IMR-90 (cell line): ENCODE results near the gene FPR3. TPM values are rescaled to one million over a fixed set of nuclear protein-coding genes. Genes with fewer than 3 reads are reported as not detected.

ENCODE experiments used
- ATAC-seq: fragments of 200-7000 bp; cut with Tn5 transposase; 2 replicates; pipeline ENCODE4 v1.9.1; 2020; ENCODE audit warnings: low read depth, mild to moderate bottlenecking, moderate library complexity
- BruUV-seq: library from RNA; stranded (reverse); fragments of 400-500 nt; replicated peaks from 2 replicates; lab custom pipeline; 2021; lab: Mats Ljungman, UMichigan
- CTCF ChIA-PET: fragments of 300-600 bp; formaldehyde crosslinking; extraction: SDS; loops from one replicate; lab custom pipeline; 2021; ENCODE audit warnings: antibody characterized with exemption; lab: Yijun Ruan, JAX
- POLR2A ChIA-PET: fragments of 300-600 bp; sonication (Branson Sonifier 250); formaldehyde crosslinking; loops from one replicate; lab custom pipeline; 2022; ENCODE audit warnings: antibody characterized with exemption; ENCODE audit not compliant: unreplicated experiment; lab: Charles Lee
- DNase-seq: peaks from one replicate; pipeline ENCODE4 v3.0.0; 2013
- H2AFZ ChIP-seq: replicated peaks from 2 replicates; pipeline ENCODE3; 2013; ENCODE audit warnings: low read length, mild to moderate bottlenecking; ENCODE audit not compliant: poor library complexity
- H2AK5ac ChIP-seq: 2 replicates; pipeline ENCODE4 v1.6.1; 2013; ENCODE audit warnings: low read depth, low read length, inconsistent platforms
- H2AK9ac ChIP-seq: replicated peaks from 2 replicates; pipeline ENCODE3; 2013; ENCODE audit warnings: mild to moderate bottlenecking, low read depth, low read length, moderate library complexity; ENCODE audit not compliant: poor library complexity
- H2BK120ac ChIP-seq: 2 replicates; pipeline ENCODE4 v1.6.1; 2013; ENCODE audit warnings: low read depth, low read length, inconsistent platforms
- H2BK15ac ChIP-seq: 3 replicates; pipeline ENCODE4 v1.6.1; 2013; ENCODE audit warnings: low read depth, low read length, inconsistent platforms
- H2BK20ac ChIP-seq: 2 replicates; pipeline ENCODE4 v1.6.1; 2013; ENCODE audit warnings: low read depth, mild to moderate bottlenecking, inconsistent platforms, low read length, moderate library complexity
- H2BK5ac ChIP-seq: 2 replicates; pipeline ENCODE4 v1.6.1; 2013; ENCODE audit warnings: mild to moderate bottlenecking, low read depth, low read length, inconsistent platforms; ENCODE audit not compliant: poor library complexity, severe bottlenecking
- H3K14ac ChIP-seq: replicated peaks from 2 replicates; pipeline ENCODE4 v1.6.1; 2013; ENCODE audit warnings: low read depth, low read length, inconsistent platforms
- H3K18ac ChIP-seq: 2 replicates; pipeline ENCODE4 v1.6.1; 2013; ENCODE audit warnings: low read depth, low read length, control low read depth
- H3K23ac ChIP-seq: 2 replicates; pipeline ENCODE4 v1.6.1; 2013; ENCODE audit warnings: low read depth, low read length, inconsistent platforms
- H3K27ac ChIP-seq: 2 replicates; pipeline ENCODE4 v1.5.1; 2013; ENCODE audit warnings: mild to moderate bottlenecking, control low read depth, low read length; ENCODE audit not compliant: insufficient read depth
- H3K27me3 ChIP-seq: 2 replicates; pipeline ENCODE4 v1.6.1; 2013; ENCODE audit warnings: low read length; ENCODE audit not compliant: control insufficient read depth, insufficient read depth
- H3K36me3 ChIP-seq: 2 replicates; pipeline ENCODE4 v1.6.1; 2013; ENCODE audit warnings: low read length, mixed read lengths; ENCODE audit not compliant: control insufficient read depth, insufficient read depth
- H3K4ac ChIP-seq: 2 replicates; pipeline ENCODE4 v1.6.1; 2013; ENCODE audit warnings: low read depth, low read length, inconsistent platforms
- H3K4me1 ChIP-seq: 2 replicates; pipeline ENCODE4 v1.6.1; 2013; ENCODE audit warnings: low read length, mixed read lengths; ENCODE audit not compliant: control insufficient read depth, insufficient read depth
- H3K4me2 ChIP-seq: 2 replicates; pipeline ENCODE4 v1.6.1; 2013; ENCODE audit warnings: low read depth, mild to moderate bottlenecking, control low read depth, low read length, moderate library complexity
- H3K4me3 ChIP-seq: 2 replicates; pipeline ENCODE4 v1.5.1; 2013; ENCODE audit warnings: low read depth, mild to moderate bottlenecking, control low read depth, low read length, moderate library complexity; ENCODE audit not compliant: insufficient read depth
- H3K56ac ChIP-seq: 2 replicates; pipeline ENCODE4 v1.6.1; 2013; ENCODE audit warnings: low read length, inconsistent platforms; ENCODE audit not compliant: insufficient read depth; ENCODE audit errors: extremely low read depth
- H3K79me1 ChIP-seq, 2 experiments: 2 replicates each; pipeline ENCODE4 v1.6.1; 2013; ENCODE audit warnings: low read length in 2 of 2, inconsistent platforms in 1 of 2, low read depth in 1 of 2
- H3K9ac ChIP-seq: 2 replicates; pipeline ENCODE4 v1.6.1; 2013; ENCODE audit warnings: low read depth, low read length, control low read depth
- H3K9me1 ChIP-seq: 2 replicates; pipeline ENCODE4 v1.6.1; 2013; ENCODE audit warnings: low read length, inconsistent platforms; ENCODE audit not compliant: insufficient read depth
- H3K9me3 ChIP-seq: 2 replicates; pipeline ENCODE4 v1.6.1; 2013; ENCODE audit warnings: low read length; ENCODE audit not compliant: control insufficient read depth, insufficient read depth
- H4K20me1 ChIP-seq: 2 replicates; pipeline ENCODE4 v1.6.1; 2013; ENCODE audit warnings: low read length, inconsistent platforms; ENCODE audit not compliant: insufficient read depth
- H4K5ac ChIP-seq: 2 replicates; pipeline ENCODE4 v1.6.1; 2013; ENCODE audit warnings: mild to moderate bottlenecking, low read depth, low read length, control low read depth
- H4K8ac ChIP-seq, 2 experiments: 2 replicates each; pipeline ENCODE4 v1.6.1; 2013; ENCODE audit warnings: low read depth in 2 of 2, low read length in 2 of 2, control low read depth in 1 of 2, inconsistent platforms in 1 of 2
- H4K91ac ChIP-seq: 2 replicates; pipeline ENCODE4 v1.6.1; 2013; ENCODE audit warnings: low read depth, low read length, inconsistent platforms; ENCODE audit not compliant: insufficient read depth
- CEBPB ChIP-seq: IDR thresholded peaks from 2 replicates; pipeline ENCODE4 v1.6.1; 2012; ENCODE audit warnings: low read depth, low read length, improper control_type of control experiment
- FOS ChIP-seq: fragments of 150-350 bp; IDR thresholded peaks from 2 replicates; pipeline ENCODE4 v1.6.1; 2016; ENCODE audit warnings: low read depth, low read length
- MAZ ChIP-seq: IDR thresholded peaks from 2 replicates; pipeline ENCODE4 v1.6.1; 2012; ENCODE audit warnings: low read depth, mild to moderate bottlenecking, low read length, improper control_type of control experiment, moderate library complexity, borderline replicate concordance
- NFE2L2 ChIP-seq: fragments of 150-350 bp; IDR thresholded peaks from 2 replicates; pipeline ENCODE4 v1.6.1; 2016; ENCODE audit warnings: low read depth, mild to moderate bottlenecking, low read length
- RFX5 ChIP-seq: IDR thresholded peaks from 2 replicates; pipeline ENCODE4 v1.8.0; 2012; ENCODE audit warnings: low read depth, mild to moderate bottlenecking, low read length, moderate library complexity
- SMC3 ChIP-seq: fragments of 150-350 bp; IDR thresholded peaks from 2 replicates; pipeline ENCODE4 v1.6.1; 2016; ENCODE audit warnings: low read depth, mild to moderate bottlenecking, antibody characterized with exemption, low read length, moderate library complexity
- WGBS, 2 experiments: methylation state at CpG; one replicate each; pipeline versions ENCODE4 v1.1.5 to v1.1.7; 2013; ENCODE audit warnings: missing lambda C conversion rate in 2 of 2; ENCODE audit not compliant: insufficient read length in 1 of 2; ENCODE audit errors: extremely low coverage in 2 of 2; 5-methylcytosine and 5-hydroxymethylcytosine counted together
- dilution Hi-C: fragments of 300-500 bp; cut with HindIII; formaldehyde crosslinking; loops from one replicate; pipeline ENCODE4 v1.14.3; 2018; ENCODE audit warnings: low sequenced_read_pairs; ENCODE audit not compliant: unreplicated experiment
- in situ Hi-C: fragments of 300-500 bp; cut with MboI; formaldehyde crosslinking; loops from 3 replicates; pipeline ENCODE4 v1.14.3; 2019; ENCODE audit warnings: low sequenced_read_pairs, inconsistent platforms, mixed read lengths
- intact Hi-C: fragments of 100-400 bp; cut with micrococcal nuclease; formaldehyde crosslinking; loops from 2 replicates; pipeline ENCODE4 v1.10.0; 2022
- polyA plus RNA-seq, 3 experiments: library from polyadenylated mRNA; depleted of rRNA; stranded (reverse); fragments of >200 nt; gene quantifications; 2 replicates each; pipeline ENCODE4 v1.2.3, GENCODE V29; 2012; ENCODE audit warnings: low replicate concordance in 1 of 3
- total RNA-seq: library from RNA; depleted of rRNA; stranded (reverse); fragments of >200 nt; gene quantifications from 2 replicates; pipeline ENCODE4 v1.2.3, GENCODE V29; 2012
- TF ChIP-seq, protein P1 (sequence below): fragments of 150-350 bp; IDR thresholded peaks from 2 replicates; pipeline ENCODE4 v1.6.1; 2017; ENCODE audit warnings: mild to moderate bottlenecking, antibody characterized with exemption, low read length, low read depth

FPR3 gene
- total and polyA plus RNA-seq, 2 of the 4 experiments (the other 2 are of a cell fraction), result not detected

DNA sequence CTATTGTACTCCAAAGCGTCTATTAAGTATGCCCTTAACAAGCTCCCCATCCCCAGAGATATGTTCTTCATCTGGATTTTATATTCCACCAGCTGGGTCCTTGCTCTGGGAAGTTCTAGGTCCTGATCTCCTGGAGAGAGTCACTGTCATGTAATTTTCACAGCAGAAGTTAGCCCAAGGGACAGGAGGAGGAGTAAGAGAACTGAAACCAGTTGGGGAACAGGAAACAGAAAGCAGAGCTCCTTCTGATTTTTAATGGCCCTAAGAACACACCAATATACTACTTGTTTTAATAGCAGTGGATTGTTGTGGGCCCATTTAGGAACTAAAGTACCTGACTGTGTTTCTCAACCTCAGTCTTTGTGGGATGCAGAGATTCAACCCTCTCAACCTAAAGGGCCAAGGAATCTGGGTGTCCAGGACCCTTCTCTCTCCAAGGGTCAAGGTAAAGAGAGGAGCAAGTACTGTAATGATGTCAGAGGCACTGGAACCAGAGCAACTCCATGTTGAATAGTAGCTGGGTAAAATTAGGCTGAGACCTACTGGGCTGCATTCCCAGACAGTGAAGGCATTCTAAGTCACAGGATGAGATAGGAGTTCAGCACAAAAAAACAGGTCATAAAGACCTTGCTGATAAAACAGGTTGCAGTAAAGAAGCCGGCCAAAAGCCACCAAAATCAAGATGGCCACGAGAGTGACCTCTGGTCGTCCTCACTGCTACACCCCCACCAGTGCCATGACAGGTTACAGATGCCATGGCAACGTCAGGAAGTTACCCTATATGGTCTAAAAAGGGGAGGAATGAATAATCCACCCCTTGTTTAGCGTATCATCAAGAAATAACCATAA, 8.1 kb upstream of the FPR3 start:
- CTCF ChIA-PET, result interaction anchor here (1.5 kb wide), 1 partner anchor 9 kb away, joined by 5 read pairs; no protein-coding TSS in a partner anchor

More for the DNA sequence above, 8.1 kb upstream of the FPR3 start:
- no peak overlapping the region for H2BK120ac ChIP-seq
- H3K79me1 ChIP-seq, result no peaks in the 10 kb centered on the region
- no peak overlapping the region for H3K4me2 ChIP-seq
- H3K4me3 ChIP-seq, result no peak overlapping the region
- in situ Hi-C loops (no loop called here), dilution Hi-C loops (no loop called here), intact Hi-C loops (no loop called here)
- no peak overlapping the region for H4K8ac ChIP-seq
- H2AK9ac ChIP-seq, result no peak overlapping the region
- H2AFZ ChIP-seq, result no peak overlapping the region
- ATAC-seq (no peak), DNase-seq (no peak)
- no peak overlapping the region for H3K23ac ChIP-seq
- H3K9ac ChIP-seq, result no peak overlapping the region
- H3K9me3 ChIP-seq, result no peaks in the 10 kb centered on the region; the same call in 1 of the 2 replicates
- POLR2A ChIA-PET, result no interaction called here
- no peaks in the 10 kb centered on the region for H3K36me3 ChIP-seq
- H2BK5ac ChIP-seq, result no peak overlapping the region
- no peak overlapping the region for H2BK20ac ChIP-seq
- TF ChIP-seq RFX5, result no peak
- TF ChIP-seq SMC3, result no peak
- TF ChIP-seq CEBPB, result no peak
- TF ChIP-seq, protein P1, sequence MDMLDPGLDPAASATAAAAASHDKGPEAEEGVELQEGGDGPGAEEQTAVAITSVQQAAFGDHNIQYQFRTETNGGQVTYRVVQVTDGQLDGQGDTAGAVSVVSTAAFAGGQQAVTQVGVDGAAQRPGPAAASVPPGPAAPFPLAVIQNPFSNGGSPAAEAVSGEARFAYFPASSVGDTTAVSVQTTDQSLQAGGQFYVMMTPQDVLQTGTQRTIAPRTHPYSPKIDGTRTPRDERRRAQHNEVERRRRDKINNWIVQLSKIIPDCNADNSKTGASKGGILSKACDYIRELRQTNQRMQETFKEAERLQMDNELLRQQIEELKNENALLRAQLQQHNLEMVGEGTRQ, result no peak
- no peak for TF ChIP-seq NFE2L2
- TF ChIP-seq FOS, result no peak
- TF ChIP-seq MAZ, result no peak
- no peak overlapping the region for H3K4ac ChIP-seq
- H4K20me1 ChIP-seq, result no peaks in the 10 kb centered on the region
- no peak overlapping the region for H4K5ac ChIP-seq
- no TSS peak for BruUV-seq
- no peak overlapping the region for H3K56ac ChIP-seq
- H3K14ac ChIP-seq, result no peak overlapping the region
- H2BK15ac ChIP-seq, result no peak overlapping the region
- no CpG with 5 or more reads among the region's 6 CpGs for WGBS, 2 experiments
- no peak overlapping the region for H2AK5ac ChIP-seq
- no peak overlapping the region for H4K91ac ChIP-seq
- no peak overlapping the region for H3K27ac ChIP-seq
- H3K27me3 ChIP-seq, result no peaks in the 10 kb centered on the region
- H3K9me1 ChIP-seq, result no peaks in the 10 kb centered on the region
- H3K4me1 ChIP-seq, result no peaks in the 10 kb centered on the region
- H3K18ac ChIP-seq, result no peak overlapping the region
